Measurements from ENCODE around the gene ZDHHC3. TPM values are rescaled to one million over a fixed set of nuclear protein-coding genes. Genes with fewer than 3 reads are reported as not detected.
A peak's percentile ranks its signal among the peaks of the same experiment; 100 is the strongest.

ZDHHC3 gene
- total and polyA plus RNA-seq, 5 experiments from 2014 or later = 28.0 to 48.4 (median 35.7) TPM

- H3K36me3 Mint-ChIP-seq = peaks cover 0 to 64% (median 21%) of the 10 kb centered on the region in 3 donors
- POLR2A ChIA-PET = no interaction called here
- no peak for ATAC-seq
- H3K4me3 Mint-ChIP-seq = no peak overlapping the region
- peaks cover 7 to 18% (median 8%) of the 10 kb centered on the region in 4 donors for H3K4me1 Mint-ChIP-seq
- H3K9me3 Mint-ChIP-seq = no peaks in the 10 kb centered on the region
- no peaks in the 10 kb centered on the region for H3K27me3 Mint-ChIP-seq
- H3K27ac Mint-ChIP-seq = peak overlapping the region in 1 of 10 donors; percentile 39
- DNase-seq = no peak
Measured at GRCh38 chr3:44932271-44932670, 43.7 kb downstream of the ZDHHC3 start.

GRCh38 chr3:44931791-44932190 lies 44.2 kb downstream of the ZDHHC3 start:
- POLR2A ChIA-PET = no interaction called here
- no peak for DNase-seq
- no peak for ATAC-seq
- H3K4me3 Mint-ChIP-seq = no peak overlapping the region
- peaks cover 0 to 65% (median 24%) of the 10 kb centered on the region in 3 donors for H3K36me3 Mint-ChIP-seq
- H3K4me1 Mint-ChIP-seq = peaks cover 7 to 18% (median 8%) of the 10 kb centered on the region in 4 donors
- no peaks in the 10 kb centered on the region for H3K27me3 Mint-ChIP-seq
- no peak overlapping the region for H3K27ac Mint-ChIP-seq
- no peaks in the 10 kb centered on the region for H3K9me3 Mint-ChIP-seq

- Mint-ChIP-seq H3K36me3 (peaks cover 0 to 67% (median 27%) of the 10 kb centered on the region in 3 donors), H3K4me3 (no peak overlapping the region), H3K9me3 (no peaks in the 10 kb centered on the region), H3K4me1 (peaks cover under 1 to 11% (median 4%) of the 10 kb centered on the region in 4 donors), H3K27ac (no peak overlapping the region), H3K27me3 (no peaks in the 10 kb centered on the region)
- POLR2A ChIA-PET = no interaction called here
- no peak for ATAC-seq
- DNase-seq = no peak
Measured at GRCh38 chr3:44930911-44931310, 45.1 kb downstream of the ZDHHC3 start.

- Mint-ChIP-seq H3K9me3 (no peaks in the 10 kb centered on the region), H3K27me3 (no peaks in the 10 kb centered on the region), H3K36me3 (peaks cover 0 to 72% (median 30%) of the 10 kb centered on the region in 3 donors), H3K4me1 (peaks cover 0 to 11% (median 2%) of the 10 kb centered on the region in 4 donors), H3K4me3 (no peak overlapping the region), H3K27ac (no peak overlapping the region)
- POLR2A ChIA-PET = no interaction called here
- DNase-seq = no peak
- ATAC-seq = no peak
Measured at GRCh38 chr3:44929782-44930181, 46.2 kb downstream of the ZDHHC3 start.

- POLR2A ChIA-PET = no interaction called here
- DNase-seq (no peak), ATAC-seq (no peak)
- H3K27me3 Mint-ChIP-seq = no peaks in the 10 kb centered on the region
- H3K4me1 Mint-ChIP-seq = no peaks in the 10 kb centered on the region
- H3K9me3 Mint-ChIP-seq = no peaks in the 10 kb centered on the region
- H3K4me3 Mint-ChIP-seq = no peak overlapping the region
- H3K27ac Mint-ChIP-seq = no peak overlapping the region
- H3K36me3 Mint-ChIP-seq = peaks cover 0 to 75% (median 21%) of the 10 kb centered on the region in 3 donors
Measured at GRCh38 chr3:44927371-44927770, 48.6 kb downstream of the ZDHHC3 start.

- Mint-ChIP-seq H3K4me1 (no peaks in the 10 kb centered on the region), H3K36me3 (peaks cover 0 to 76% (median 19%) of the 10 kb centered on the region in 3 donors), H3K27me3 (no peaks in the 10 kb centered on the region), H3K9me3 (no peaks in the 10 kb centered on the region), H3K27ac (peak overlapping the region in 1 of 10 donors; percentile 41), H3K4me3 (no peak overlapping the region)
- ATAC-seq (no peak), DNase-seq (no peak)
- POLR2A ChIA-PET = no interaction called here
Measured at GRCh38 chr3:44926921-44927320, 49.1 kb downstream of the ZDHHC3 start.

GRCh38 chr3:44926172-44926571 lies 49.8 kb downstream of the ZDHHC3 start:
- H3K4me1 Mint-ChIP-seq = no peaks in the 10 kb centered on the region
- no peaks in the 10 kb centered on the region for H3K9me3 Mint-ChIP-seq
- POLR2A ChIA-PET = no interaction called here
- peaks cover 0 to 82% (median 19%) of the 10 kb centered on the region in 3 donors for H3K36me3 Mint-ChIP-seq
- peak overlapping the region in 1 of 10 donors; percentile 29 for H3K27ac Mint-ChIP-seq
- no peak for ATAC-seq
- H3K27me3 Mint-ChIP-seq = no peaks in the 10 kb centered on the region
- H3K4me3 Mint-ChIP-seq = no peak overlapping the region
- no peak for DNase-seq

GRCh38 chr3:44924457-44925084 lies 51.4 kb downstream of the ZDHHC3 start:
- Mint-ChIP-seq H3K36me3 (peaks cover 0 to 83% (median 19%) of the 10 kb centered on the region in 3 donors), H3K4me3 (no peak overlapping the region), H3K9me3 (no peaks in the 10 kb centered on the region), H3K27me3 (no peaks in the 10 kb centered on the region), H3K4me1 (no peaks in the 10 kb centered on the region), H3K27ac (peak overlapping the region in 1 of 10 donors; percentile 59)
- DNase-seq = no peak
- ATAC-seq = no peak
- POLR2A ChIA-PET = no interaction called here

GRCh38 chr3:44923632-44924456 lies 52.1 kb downstream of the ZDHHC3 start:
- H3K27ac Mint-ChIP-seq = peak overlapping the region in 1 of 10 donors; percentile 56
- peaks cover 0 to 78% (median 18%) of the 10 kb centered on the region in 3 donors for H3K36me3 Mint-ChIP-seq
- no peaks in the 10 kb centered on the region for H3K9me3 Mint-ChIP-seq
- DNase-seq = no peak
- POLR2A ChIA-PET = no interaction called here
- H3K4me1 Mint-ChIP-seq = no peaks in the 10 kb centered on the region
- no peaks in the 10 kb centered on the region for H3K27me3 Mint-ChIP-seq
- ATAC-seq = no peak
- no peak overlapping the region for H3K4me3 Mint-ChIP-seq

- H3K27me3 Mint-ChIP-seq = no peaks in the 10 kb centered on the region
- DNase-seq (no peak), ATAC-seq (no peak)
- no peak overlapping the region for H3K4me3 Mint-ChIP-seq
- peaks cover 0 to 44% (median 0%) of the 10 kb centered on the region in 3 donors for H3K36me3 Mint-ChIP-seq
- no peak overlapping the region for H3K27ac Mint-ChIP-seq
- POLR2A ChIA-PET = no interaction called here
- no peaks in the 10 kb centered on the region for H3K9me3 Mint-ChIP-seq
- no peaks in the 10 kb centered on the region for H3K4me1 Mint-ChIP-seq
Measured at GRCh38 chr3:44920081-44920480, 55.9 kb downstream of the ZDHHC3 start.

GRCh38 chr3:44918581-44918980 lies 57.4 kb downstream of the ZDHHC3 start:
- H3K4me1 Mint-ChIP-seq = no peaks in the 10 kb centered on the region
- POLR2A ChIA-PET = no interaction called here
- DNase-seq (peak in 1 of 10 donors; percentile 40), ATAC-seq (no peak)
- H3K9me3 Mint-ChIP-seq = no peaks in the 10 kb centered on the region
- peaks cover 0 to 35% (median 0%) of the 10 kb centered on the region in 3 donors for H3K36me3 Mint-ChIP-seq
- no peaks in the 10 kb centered on the region for H3K27me3 Mint-ChIP-seq
- H3K27ac Mint-ChIP-seq = no peak overlapping the region
- no peak overlapping the region for H3K4me3 Mint-ChIP-seq

- Mint-ChIP-seq H3K36me3 (peaks cover 0 to 30% (median 0%) of the 10 kb centered on the region in 3 donors), H3K9me3 (no peaks in the 10 kb centered on the region), H3K27me3 (no peaks in the 10 kb centered on the region), H3K4me3 (no peak overlapping the region), H3K27ac (no peak overlapping the region), H3K4me1 (no peaks in the 10 kb centered on the region)
- ATAC-seq (no peak), DNase-seq (peak in 1 of 10 donors; percentile 53)
- POLR2A ChIA-PET = no interaction called here
Measured at GRCh38 chr3:44918087-44918486, 57.9 kb downstream of the ZDHHC3 start.

GRCh38 chr3:44915702-44916438 lies 60.1 kb downstream of the ZDHHC3 start:
- DNase-seq (peak in 1 of 10 donors; percentile 53), ATAC-seq (no peak)
- POLR2A ChIA-PET = no interaction called here
- Mint-ChIP-seq H3K4me1 (no peaks in the 10 kb centered on the region), H3K27ac (no peak overlapping the region), H3K9me3 (peaks cover 0 to 8% (median 0%) of the 10 kb centered on the region in 9 donors), H3K36me3 (peaks cover 0 to 12% (median 0%) of the 10 kb centered on the region in 3 donors), H3K27me3 (peaks cover 0 to 3% (median 2%) of the 10 kb centered on the region in 5 donors), H3K4me3 (no peak overlapping the region)
